Kidney glomerular epithelial cell (primary cell): ENCODE data around the gene RUVBL1.

Source experiments
- DNase-seq: peaks from one replicate; lab custom pipeline; 2025; lab: John Stamatoyannopoulos, UW

Gene RUVBL1

GRCh38 chr3:128068156-128068620 lies 55.4 kb downstream of the RUVBL1 start:
- peak; percentile 14 for DNase-seq

- no peak for DNase-seq
Measured at GRCh38 chr3:128067489-128067888, 56.1 kb downstream of the RUVBL1 start.

GRCh38 chr3:128066676-128067075 lies 56.9 kb downstream of the RUVBL1 start:
- no peak for DNase-seq

GRCh38 chr3:128066114-128066513 lies 57.5 kb downstream of the RUVBL1 start:
- DNase-seq = no peak

GRCh38 chr3:128064962-128065361 lies 58.6 kb downstream of the RUVBL1 start:
- no peak for DNase-seq

GRCh38 chr3:128063865-128064264 lies 59.7 kb downstream of the RUVBL1 start:
- DNase-seq = no peak

GRCh38 chr3:128062033-128062745 lies 61.4 kb downstream of the RUVBL1 start:
- DNase-seq = no peak

- no peak for DNase-seq
Measured at GRCh38 chr3:128060473-128061381, 62.9 kb downstream of the RUVBL1 start.

- no peak for DNase-seq
Measured at GRCh38 chr3:128056258-128056657, 67.4 kb downstream of the RUVBL1 start.

- DNase-seq = peak; percentile 3
Measured at GRCh38 chr3:128054367-128054766, 69.2 kb downstream of the RUVBL1 start.

GRCh38 chr3:128053614-128054013 lies 70.0 kb downstream of the RUVBL1 start:
- no peak for DNase-seq

- DNase-seq = no peak
Measured at GRCh38 chr3:128052595-128053351, 70.8 kb downstream of the RUVBL1 start.

GRCh38 chr3:128051837-128052594 lies 71.6 kb downstream of the RUVBL1 start, which contains the start of gene SEC61A1:
TSS of gene SEC61A1 (plus strand) at chr3:128052437. CDS start at chr3:128052553, 116 bp downstream.
- DNase-seq = peak; percentile 84

GRCh38 chr3:128051459-128051836 lies 72.2 kb downstream of the RUVBL1 start:
- DNase-seq = peak; percentile 14

- no peak for DNase-seq
Measured at GRCh38 chr3:128050597-128050996, 73.0 kb downstream of the RUVBL1 start.

- no peak for DNase-seq
Measured at GRCh38 chr3:128041344-128041743, 82.3 kb downstream of the RUVBL1 start.

GRCh38 chr3:128040660-128041059 lies 83.0 kb downstream of the RUVBL1 start:
- no peak for DNase-seq

- DNase-seq = no peak
Measured at GRCh38 chr3:128040041-128040440, 83.6 kb downstream of the RUVBL1 start.

- no peak for DNase-seq
Measured at GRCh38 chr3:128036119-128036518, 87.5 kb downstream of the RUVBL1 start.

GRCh38 chr3:128033102-128033501 lies 90.5 kb downstream of the RUVBL1 start:
- DNase-seq = no peak
